GM12864 (cell line): ENCODE measurements around the gene ITGA2.

Source experiments
- DNase-seq: peaks from one replicate; pipeline ENCODE4 v3.0.0-alpha.2; 2011; ENCODE audit warnings: low read depth
- H3K4me3 ChIP-seq: 2 replicates; pipeline ENCODE4 v1.5.1; 2011; ENCODE audit warnings: mild to moderate bottlenecking, low read depth, low read length, control low read depth
- TF ChIP-seq, protein P1 (sequence below): IDR thresholded peaks from 2 replicates; pipeline ENCODE4 v1.5.1; 2011; ENCODE audit warnings: low read depth, mild to moderate bottlenecking, moderate library complexity, low read length, control low read depth, inconsistent platforms; ENCODE audit errors: missing control alignments

The ITGA2 gene

DNA sequence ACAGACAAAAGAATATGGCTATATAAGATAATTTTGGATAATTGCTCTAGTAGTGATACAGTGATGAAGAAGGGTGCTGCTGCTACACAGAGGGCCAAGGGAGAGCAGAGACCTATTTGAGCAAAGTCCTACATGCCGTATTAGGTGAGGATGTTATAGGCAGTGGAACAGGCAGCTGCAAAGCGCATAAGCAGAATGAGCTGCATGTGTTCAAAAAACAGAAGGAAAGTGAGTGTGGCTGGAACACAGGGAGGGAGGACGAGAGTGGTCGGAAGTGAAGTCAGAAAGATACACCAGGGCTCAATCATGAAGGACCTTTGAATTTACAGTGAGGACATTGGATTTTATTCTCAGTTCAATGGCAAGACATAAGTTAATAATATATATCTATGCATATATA lies 35.4 kb downstream of the ITGA2 start:
- TF ChIP-seq, protein P1, sequence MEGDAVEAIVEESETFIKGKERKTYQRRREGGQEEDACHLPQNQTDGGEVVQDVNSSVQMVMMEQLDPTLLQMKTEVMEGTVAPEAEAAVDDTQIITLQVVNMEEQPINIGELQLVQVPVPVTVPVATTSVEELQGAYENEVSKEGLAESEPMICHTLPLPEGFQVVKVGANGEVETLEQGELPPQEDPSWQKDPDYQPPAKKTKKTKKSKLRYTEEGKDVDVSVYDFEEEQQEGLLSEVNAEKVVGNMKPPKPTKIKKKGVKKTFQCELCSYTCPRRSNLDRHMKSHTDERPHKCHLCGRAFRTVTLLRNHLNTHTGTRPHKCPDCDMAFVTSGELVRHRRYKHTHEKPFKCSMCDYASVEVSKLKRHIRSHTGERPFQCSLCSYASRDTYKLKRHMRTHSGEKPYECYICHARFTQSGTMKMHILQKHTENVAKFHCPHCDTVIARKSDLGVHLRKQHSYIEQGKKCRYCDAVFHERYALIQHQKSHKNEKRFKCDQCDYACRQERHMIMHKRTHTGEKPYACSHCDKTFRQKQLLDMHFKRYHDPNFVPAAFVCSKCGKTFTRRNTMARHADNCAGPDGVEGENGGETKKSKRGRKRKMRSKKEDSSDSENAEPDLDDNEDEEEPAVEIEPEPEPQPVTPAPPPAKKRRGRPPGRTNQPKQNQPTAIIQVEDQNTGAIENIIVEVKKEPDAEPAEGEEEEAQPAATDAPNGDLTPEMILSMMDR = no peak
- H3K4me3 ChIP-seq = no peak overlapping the region
- DNase-seq = no peak

DNA sequence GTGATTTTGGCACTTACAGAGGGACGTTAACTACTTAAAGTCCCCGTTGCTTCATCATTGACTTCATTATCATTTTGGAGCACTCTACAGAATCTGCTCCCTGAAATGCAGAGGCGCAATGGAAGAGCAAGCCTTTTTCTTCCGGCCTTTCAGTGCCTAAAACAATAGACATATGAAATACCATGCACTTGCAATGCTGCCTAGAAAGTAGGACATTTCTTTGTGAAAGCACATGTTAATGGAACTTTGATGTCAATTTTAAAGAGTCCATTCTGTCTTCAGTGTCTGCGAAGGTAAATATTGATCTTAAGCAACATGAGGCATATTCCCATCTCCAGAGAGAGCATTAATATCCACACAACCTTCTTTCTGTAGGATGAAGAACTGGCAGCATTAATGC lies 36.3 kb downstream of the ITGA2 start:
- TF ChIP-seq, protein P1 = no peak
- no peak overlapping the region for H3K4me3 ChIP-seq
- no peak for DNase-seq

DNA sequence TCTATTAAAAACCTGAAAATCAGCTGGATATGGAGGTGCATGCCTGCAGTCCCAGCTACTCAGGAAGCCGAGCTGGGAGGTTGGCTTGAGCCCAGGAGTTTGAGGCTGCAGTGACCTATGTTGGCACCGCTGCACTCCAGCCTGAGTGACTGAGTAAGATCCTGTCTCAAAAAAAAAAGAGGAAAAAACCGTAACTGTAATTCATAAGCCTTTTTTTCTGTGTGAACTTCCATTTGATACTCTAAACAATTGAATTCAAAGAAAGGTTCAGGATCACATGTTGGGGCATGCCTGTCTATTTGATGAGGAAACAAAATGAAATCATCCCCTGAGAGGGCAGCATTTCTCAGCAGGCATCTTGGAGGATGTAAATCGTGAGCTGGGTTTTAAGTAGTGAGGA lies 38.8 kb downstream of the ITGA2 start:
- TF ChIP-seq, protein P1 = no peak
- no peak for DNase-seq
- no peak overlapping the region for H3K4me3 ChIP-seq

DNA sequence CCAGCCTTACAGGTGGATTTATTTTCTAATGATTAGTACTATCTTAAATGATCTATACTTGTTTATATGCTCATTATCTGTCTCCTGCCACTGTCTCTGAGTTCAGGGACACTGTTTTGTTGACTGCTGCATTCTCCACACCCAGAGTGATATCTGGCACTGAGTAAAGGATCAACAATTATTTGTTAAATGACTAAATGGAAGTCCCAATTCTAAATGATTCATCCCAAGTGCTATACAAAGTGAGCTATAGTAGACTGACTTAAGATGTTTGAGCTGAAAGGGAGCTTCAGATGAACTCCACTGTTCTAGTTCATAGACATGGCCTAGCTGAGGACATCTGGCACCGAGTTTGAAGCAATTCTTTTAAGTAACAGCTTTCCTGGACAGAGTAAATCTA lies 40.5 kb downstream of the ITGA2 start:
- TF ChIP-seq, protein P1 = no peak

DNA sequence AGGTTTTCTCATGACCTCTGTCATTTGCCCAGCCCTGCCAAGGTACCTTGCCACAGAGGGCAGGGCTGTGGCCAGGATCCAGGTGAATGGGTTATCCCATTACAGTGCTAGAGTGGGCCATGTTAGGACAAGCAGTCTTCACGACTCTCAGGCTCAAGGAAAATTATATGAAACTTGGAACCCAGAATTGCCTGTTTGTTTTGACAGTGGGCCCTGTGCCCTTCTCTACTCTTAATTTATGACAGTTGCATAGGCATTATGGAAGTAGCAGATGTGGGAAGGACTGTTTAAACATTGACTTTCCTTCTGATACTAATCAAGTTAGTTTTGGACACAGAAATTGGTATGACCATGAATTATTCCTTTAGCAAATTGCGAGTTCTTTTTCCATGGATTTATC lies 41.7 kb downstream of the ITGA2 start:
- DNase-seq = no peak
- H3K4me3 ChIP-seq = no peak overlapping the region
- TF ChIP-seq, protein P1 = no peak

More for the DNA sequence above, 40.5 kb downstream of the ITGA2 start:
- H3K4me3 ChIP-seq = no peak overlapping the region
- DNase-seq = no peak

DNA sequence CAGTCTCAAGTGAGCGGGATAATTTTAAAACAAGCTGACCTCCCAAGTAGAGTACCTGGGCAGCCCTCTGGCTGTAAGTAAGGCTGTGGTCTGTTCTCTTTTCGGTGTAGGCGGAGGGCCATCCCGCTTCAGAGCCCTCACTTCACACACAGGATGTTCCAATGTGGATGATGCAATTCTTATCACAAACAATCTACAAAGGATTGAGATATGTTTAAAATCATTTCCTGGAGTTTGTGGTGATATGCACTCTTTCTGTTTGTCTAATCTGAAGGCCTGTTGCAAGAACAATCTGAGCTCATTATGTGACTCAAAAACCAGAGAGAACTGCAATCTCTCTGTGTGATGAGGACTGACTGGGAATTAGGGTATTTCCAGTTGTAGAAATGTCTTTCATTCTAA lies 42.5 kb downstream of the ITGA2 start:
- no peak for DNase-seq
- TF ChIP-seq, protein P1 = no peak
- no peak overlapping the region for H3K4me3 ChIP-seq

DNA sequence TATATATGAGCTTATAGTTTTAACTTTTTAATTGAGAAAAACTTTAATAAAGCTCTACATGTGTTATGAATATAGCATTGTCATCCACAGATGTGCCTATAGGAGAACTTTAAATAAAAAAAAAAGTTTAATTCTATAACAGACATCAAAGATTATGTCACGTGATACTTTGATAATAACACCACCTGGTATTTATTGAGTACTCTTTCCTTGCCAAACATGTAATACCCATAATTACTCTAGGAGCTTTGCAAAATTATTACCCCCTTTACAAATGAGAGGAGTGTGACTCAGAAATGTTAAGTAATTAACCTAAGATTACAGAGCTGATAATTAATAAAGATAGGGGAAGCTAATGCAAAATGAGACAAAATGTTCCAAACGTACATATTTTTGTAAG lies 43.0 kb downstream of the ITGA2 start:
- TF ChIP-seq, protein P1 = no peak
- DNase-seq = no peak
- no peak overlapping the region for H3K4me3 ChIP-seq
